GM19328 (cell line): ENCODE results near the gene UCHL1.
A peak's percentile ranks its signal among the peaks of the same experiment; 100 is the strongest.

Source experiments
- ATAC-seq: cut with Tn5 transposase; IDR thresholded peaks from one replicate; pipeline ENCODE4 v1.9.1; 2021; ENCODE audit warnings: mild to moderate bottlenecking, moderate library complexity; ENCODE audit not compliant: unreplicated experiment

UCHL1 gene

DNA sequence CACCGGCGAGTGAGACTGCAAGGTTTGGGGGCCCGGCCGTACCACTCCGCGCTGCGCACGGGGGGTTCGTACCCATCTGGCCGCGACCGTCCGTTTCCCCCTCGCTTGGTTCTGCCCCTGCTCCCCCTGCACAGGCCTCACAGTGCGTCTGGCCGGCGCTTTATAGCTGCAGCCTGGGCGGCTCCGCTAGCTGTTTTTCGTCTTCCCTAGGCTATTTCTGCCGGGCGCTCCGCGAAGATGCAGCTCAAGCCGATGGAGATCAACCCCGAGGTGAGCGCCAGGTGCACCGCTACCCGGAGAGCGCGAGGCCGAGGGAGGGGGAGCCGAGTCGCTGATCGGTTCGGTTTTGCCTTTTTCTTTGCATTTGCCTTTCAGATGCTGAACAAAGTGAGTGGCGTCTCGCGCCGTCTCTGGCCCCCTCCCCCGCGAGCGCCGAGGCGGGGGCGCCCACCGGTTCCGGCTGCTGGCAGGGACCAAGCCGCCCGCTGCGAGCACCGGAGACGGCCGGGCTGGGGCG, at the start of gene UCHL1:
TSS of gene UCHL1 (plus strand) at position 189 of the 517 bp plus-strand sequence. CDS start at position 238, 49 bp downstream.
- ATAC-seq: no peak

DNA sequence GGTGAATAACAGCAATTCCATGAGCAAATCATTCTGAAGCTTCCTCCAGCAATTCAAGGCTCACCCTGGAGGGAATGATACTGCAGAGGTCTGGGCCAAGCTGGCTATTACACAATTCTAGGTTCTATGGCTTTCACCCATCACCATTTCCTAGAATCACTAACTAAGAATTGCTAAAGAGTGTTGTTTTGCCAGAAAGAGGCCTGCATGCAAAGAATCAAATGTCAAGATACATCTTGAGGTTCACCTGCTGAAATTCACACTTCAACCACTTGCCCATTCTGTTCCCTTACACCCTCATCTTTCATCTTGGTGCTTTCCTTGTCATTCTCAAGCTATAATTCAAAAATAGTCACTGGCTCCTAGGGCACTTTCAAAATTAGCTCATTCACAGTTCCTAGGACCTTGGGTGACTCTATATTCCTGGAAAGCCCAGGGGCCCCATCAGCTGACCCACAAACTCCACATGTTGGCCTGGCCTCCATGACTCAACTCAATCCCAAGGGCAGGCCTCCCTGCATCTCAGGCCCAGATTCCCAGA, 49.4 kb upstream of the UCHL1 start:
- no peak for ATAC-seq

DNA sequence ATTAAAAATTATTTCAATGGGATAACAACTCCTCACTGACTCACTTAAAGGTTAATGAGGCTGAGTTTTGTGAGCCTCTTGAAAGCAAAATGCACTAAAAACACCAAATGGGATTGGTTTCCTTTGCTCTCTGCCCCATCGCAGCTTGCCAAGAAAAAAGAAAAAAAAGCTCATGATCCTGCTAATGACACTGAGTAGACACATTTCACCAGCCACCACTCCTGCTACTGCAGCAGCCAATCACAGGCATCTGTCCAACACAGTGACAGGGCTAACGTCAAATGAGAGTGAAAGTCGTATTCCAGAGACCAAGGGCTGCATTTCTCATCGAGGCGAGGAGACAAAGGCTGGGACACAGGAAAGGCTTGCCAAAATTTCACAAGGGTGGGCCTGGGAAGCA, 47.5 kb upstream of the UCHL1 start:
- ATAC-seq: no peak

DNA sequence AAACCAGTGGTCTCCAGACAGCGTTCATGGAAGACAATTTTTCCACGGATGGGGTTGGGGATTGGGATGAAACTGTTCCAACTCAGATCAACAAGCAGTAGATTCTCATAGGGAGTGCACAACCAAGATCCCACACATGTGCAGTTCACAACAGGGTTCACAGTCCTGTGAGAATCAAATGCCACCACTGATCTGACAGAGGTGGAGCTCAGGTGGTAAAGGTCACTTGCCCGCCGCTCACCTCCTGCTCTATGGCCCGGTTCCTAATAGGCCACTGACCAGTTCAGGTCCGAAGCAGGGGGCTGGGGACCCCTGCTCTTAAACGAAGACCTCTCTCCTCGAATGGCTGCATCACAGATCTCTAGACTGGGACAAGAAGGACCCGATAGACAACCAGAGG, 46.8 kb upstream of the UCHL1 start:
- ATAC-seq: no peak

DNA sequence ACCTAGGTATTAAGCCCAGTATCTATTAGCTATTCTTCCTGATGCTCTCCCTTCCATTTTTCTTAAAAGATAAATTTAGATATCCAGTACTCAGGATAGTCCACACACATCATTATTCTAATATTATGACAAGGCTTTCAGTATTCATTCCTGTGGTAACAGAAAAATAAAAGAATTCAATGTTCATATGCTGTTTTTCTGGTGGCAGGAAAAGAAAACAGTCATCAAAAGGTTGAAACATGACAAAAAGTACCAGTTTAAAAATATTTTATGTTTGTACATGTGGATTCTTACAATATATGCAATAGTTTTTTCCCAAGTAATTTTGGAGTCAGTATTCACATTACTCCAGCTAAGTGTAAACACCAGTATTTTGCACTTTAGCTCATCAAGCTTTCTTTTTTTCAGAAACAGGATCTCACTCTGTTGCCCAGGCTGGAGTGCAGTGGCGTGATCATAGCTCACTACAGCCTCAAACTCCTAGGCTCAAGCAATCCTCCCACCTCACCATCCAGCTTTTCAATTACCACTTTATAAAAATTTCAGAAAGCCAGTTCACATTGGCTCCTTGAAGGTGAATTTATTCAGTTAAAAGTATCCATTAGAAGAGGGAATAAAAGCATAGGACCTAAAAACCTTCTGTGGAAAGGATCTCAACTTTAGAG, 44.6 kb upstream of the UCHL1 start:
- no peak for ATAC-seq

DNA sequence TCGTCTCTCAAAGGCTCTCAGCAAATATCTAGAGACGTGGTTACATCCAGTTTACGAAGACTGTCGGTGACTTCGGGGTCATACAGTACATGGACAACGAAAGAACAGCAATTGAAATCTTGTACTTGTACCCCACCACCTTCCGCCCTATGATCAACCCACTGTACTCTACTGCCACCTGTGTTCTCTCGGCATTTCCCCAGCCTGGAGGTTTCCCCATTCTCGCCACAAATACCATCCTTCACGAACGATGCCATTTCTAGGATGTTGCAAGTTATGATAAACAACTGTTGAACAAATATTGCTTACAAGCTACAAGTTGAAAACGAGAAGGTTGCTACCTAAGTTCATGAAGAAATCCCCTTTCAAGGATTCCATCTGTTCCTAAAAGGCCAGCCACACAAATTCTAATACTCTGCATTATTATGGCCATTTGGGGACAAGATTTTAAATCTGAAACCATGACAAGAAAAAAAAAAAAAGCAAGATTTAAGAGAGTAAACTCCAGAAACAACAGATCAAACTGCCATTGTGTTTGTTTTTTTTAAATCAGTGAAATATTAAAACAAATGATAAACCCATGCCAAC, 44.0 kb upstream of the UCHL1 start:
- ATAC-seq: no peak

DNA sequence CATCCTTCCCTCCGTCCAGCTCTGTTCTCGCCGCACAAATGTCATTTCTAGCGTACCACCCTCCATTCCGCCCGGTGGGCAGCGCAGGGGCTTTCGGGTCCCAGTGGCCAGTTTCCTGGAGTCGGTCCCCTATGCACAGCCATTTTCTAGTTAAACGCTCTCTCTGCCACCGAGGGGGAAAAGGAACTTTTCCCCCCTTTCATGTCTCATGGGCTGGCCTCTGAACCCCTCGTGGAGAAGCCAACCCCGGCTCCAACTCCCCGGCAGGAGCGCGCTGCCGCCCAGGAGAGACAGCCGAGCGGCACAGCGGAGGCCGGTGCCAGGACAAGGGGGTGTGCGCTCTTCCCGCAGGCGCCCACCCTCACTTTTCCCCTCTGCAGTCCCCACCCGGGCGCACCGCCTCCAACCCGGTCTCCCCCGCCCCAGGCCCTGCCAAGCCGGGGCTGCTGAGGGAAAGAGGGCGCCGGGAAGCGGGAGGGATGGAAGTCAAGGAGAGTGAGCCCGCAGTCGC, 43.0 kb upstream of the UCHL1 start:
- no peak for ATAC-seq

DNA sequence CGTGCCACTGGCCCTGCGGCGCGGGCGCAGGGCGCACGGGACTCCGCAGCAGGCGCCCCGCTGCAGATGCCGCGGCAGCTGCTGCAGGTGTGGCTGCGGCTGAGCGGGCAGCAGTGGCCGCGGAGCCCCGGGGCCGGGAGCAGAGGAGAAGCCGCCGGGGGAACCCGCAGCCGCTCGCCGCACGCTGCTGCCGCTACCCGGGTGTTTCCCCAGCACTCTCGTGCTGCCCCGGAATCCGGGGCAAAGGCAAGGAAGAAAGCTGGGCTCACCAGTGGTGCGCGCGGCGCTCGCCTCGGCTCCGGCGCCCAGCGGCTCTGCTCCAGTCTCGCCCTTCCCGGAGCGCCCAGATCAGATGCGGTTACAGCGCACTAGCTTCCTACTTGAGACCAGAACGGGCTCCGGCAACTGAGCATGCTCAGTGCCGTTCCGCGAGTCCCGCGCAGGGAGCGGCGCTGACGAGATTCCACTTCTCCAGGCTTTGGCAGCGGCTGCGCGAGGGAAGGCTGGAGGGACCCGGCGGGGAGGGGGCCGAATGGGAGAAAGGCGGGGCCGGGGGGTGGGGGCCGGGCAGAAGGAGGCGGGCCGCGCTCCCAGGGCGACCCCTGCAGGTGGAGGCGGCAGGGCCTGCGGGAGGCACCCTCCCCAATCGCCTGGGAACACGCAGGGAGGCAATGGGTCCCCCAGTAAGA, 42.4 kb upstream of the UCHL1 start, which contains the start of gene APBB2:
TSS of gene APBB2 (minus strand) at position 407 of the 689 bp plus-strand sequence. CDS start 181,288 bp downstream, outside the sequence.
- ATAC-seq: peak; percentile 46

DNA sequence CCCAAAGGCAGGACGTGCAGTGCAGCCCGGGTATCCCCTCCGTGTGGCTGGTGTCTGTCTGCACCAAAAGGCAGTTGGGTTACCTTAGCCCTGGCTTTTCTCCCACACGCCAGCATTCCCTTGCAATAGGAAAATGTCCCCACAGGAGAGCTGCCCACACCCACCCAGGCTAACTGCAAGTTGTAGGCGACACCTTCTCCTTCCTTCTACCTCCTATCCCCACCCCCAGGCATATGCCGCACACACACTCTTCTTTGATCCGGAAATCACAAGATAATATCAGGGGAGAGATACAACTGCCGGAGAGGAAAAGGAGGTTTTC, 41.9 kb upstream of the UCHL1 start:
- no peak for ATAC-seq

DNA sequence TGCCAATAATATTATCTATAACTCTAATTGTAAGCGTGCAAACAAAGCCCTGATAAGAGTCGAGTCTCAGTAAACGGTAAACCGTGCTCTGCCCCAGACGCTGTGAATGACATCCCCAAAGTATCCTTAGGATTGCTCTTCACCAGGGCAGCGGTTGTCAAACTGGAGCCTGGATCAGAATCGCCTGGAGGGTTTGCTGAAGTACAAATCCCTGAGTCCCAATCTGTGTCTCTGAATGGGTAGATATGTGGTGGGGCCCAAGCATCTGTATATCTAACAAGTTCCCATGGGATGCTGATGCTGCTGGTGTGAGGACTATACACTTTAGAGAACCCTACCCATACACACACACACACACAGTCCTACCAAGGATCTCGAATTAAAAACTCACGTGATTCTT, 41.6 kb upstream of the UCHL1 start:
- ATAC-seq: no peak

DNA sequence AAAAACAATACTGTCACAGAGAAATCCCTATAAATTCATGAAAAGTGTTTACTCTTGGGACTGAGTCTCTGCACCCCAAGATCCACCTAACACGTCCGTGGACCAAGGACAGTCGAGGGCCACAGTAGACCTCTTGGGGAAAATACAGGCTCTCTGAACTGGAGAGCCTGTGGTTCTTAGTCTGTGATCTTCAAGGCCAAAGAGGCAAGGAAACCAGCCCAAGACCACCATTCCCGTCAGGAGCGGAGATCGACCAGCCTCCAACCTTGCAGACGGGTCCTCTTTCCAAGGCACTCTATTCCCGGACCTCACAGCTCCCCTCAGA, 40.8 kb upstream of the UCHL1 start:
- ATAC-seq: no peak

DNA sequence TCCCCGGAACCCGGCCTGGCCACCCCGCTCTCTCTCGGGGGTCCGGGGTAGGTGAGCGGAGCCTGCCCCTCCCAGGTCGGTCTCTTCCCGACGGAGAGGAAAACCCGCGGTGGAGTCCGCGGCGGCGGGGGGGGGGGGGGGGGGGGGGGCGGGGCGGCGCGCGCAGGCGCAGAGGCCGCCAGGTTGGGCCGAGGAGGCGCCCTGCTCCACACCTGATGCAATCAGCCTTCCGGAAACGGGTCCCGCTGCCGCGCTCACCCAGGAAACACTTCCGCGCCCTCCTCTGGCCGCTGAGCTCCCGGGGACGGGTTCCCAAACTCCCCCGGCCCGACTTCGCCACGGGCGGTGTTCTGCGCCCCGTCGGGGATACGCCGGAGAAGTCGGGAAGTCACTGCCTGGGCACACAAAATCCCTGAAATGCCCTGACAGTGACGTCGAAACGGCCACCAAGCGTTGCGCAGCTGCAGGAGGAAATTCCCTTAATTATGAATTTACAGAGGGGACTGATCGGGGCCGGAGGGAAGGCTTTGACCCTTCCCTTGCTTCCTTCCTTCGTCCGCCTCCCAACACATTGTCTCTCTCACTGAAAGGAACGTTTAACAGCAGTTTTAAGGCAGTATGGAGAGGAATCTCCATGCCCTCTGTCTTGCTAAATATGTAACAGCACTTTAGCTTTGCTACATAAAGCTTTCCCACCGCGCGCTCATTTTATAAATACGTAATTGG, 40.3 kb upstream of the UCHL1 start:
- peak; percentile 47 for ATAC-seq

DNA sequence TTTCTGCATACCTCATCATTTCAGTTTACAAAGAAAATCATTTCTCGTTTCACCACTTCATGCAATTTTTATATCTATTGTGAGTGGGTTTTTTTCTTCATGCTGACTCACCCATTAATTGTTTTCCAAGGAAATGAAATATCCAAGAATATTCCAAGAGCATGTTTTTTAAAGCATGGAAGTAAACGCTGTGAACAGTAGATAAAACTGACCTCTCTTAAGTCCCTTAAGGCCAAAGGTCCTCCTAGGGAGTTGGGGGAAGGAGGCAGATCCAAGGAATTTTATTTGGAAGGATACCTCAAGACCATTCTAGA, 39.8 kb upstream of the UCHL1 start:
- no peak for ATAC-seq

DNA sequence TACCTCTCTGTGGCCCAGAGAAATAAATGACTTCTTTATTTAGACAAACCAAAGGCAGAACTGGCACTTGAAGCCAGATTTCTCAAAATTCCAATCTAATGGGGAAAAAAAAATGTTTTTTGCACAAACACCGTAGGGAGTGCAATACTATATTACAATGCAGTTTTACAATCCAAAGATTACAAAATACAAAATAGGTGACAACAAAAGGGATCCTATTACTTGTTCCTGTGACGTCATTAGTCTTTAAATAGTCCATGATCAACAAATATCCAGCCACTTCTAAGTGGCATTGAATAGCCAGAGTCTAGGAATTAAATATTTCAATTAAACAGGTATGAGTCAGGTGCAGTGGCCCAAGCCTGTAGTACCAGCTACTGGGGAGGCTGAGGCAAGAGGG, 39.4 kb upstream of the UCHL1 start:
- ATAC-seq: no peak

DNA sequence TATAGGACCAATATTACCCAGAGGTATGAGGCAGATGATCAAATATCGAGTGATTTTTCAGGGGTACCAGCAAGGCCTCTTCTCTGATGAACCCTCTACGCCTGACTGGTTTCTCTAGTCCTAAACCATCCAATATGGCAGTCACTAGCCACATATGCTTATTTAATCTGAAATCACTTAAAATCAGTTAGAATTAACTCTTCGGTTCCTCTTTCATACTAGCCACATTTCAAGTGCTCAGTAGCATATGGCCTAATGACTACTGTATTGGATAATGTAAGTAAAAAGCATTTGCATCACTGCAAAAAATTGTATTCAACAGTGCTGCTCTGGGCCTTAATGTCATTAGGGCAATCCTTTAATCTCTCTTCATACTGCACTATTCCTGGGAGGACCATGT, 38.0 kb upstream of the UCHL1 start:
- ATAC-seq: no peak

DNA sequence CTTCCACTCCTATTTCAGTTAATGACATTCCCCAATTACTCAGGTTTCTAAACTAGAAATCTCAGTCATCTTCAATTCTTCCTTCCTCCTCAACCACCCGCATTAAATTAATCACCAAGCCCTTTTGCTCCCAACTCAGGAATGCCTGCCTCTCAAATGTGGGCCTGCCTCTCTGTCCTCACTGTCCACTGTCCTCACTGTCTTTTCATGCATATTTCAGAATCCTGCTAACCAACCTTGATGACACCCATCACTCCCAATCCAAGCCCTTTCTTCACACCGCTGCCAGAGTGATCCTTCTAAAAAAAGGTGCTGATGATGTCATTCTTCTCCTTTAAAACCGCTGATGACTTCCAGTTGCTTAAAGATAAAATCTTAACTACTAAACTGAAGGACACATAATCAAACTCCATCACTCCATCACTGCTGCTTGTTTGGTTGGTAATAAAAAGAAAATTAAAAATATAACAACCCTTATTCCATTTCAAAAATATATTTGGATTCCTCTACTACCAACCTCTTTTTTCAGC, 37.2 kb upstream of the UCHL1 start:
- ATAC-seq: no peak

DNA sequence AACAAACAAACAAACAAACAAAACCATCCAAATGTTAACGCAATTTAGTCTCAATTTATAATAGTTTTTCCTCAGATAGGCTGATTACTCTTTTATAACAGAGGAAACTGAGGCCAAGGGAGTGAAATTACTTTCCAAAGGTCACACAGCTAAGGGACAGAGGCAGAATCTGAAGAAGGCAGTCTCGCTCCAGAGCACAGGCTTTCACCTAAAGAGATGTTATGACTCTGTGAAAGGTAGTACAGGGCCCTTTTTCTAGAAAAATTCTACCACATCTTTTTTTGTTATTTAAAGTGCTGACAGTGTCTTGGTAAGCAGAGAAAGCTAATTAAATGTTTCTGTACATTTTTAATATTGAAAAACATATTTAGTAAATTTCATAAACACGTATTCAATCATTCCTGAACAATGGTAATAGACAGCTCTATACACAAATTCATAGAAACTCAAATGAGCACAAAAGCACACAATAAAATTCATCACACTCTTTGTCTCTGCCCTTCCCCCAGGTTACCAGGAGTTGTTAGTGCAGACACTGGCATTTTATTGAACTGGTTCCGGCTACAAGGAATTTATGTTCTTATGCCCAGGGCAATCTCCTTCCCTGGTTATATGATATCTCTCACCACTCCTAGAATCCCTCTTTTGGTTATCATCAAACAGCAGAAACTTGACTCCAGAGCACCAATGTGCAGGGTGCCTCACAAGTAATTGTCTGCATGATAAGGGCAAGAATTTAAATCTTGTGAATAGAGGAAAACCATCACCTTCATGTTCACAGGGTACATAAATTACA, 34.7 kb upstream of the UCHL1 start:
- ATAC-seq: no peak

DNA sequence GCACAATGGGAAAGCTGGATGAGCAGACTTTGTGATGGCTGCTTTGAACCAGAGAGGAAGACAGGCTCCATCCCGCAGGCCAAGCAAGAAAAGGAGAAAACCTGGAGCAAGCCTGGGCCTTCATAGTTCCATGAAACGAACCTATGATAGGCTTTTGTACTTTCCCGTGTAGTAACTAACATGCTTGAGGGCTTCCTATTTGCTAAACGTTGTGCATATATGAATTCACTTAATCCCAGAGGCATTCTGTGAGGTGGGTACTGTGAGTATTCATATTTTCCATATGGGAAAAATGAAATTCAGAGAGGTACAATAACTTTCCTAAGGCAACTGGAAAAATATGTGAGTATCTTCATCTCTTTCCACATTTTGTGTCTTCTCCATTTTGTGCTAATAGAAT, 28.8 kb upstream of the UCHL1 start:
- ATAC-seq: no peak

DNA sequence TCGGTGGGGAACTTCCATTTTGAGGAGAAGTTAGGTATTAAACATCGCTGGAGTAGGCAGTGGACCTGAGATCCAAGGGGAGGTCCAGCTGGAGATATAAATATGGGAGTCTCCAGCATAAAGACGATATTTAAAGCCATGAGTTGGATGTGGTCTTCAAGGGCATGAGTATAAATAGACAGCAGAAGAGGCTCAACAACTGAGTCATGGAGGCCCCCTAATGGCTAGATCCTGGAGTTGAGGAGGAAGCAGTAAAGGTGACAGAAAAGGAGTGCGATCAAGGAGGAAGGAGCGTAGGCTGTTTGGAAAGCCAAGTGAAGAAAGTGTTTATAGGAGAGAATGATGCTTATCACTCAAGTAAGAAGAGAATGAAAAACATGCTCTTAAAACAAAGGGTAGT, 24.3 kb upstream of the UCHL1 start:
- no peak for ATAC-seq

DNA sequence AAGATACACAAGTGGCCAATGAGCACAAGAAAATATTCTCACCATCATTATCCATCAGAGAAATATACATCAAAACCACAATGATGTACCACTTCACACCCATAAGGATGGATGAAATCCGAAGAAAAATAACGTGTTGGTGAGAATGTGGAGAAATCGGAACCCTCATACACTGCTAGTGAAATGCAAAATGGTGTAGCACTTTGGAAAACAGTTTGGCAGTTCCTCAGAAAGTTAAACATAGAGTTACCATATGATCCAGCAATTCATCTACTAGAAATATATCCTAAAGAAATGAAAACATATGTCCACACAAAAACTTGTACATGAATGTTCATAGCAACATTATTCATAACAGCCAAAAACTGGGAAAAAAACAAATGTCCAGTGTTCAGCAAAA, 23.9 kb upstream of the UCHL1 start:
- ATAC-seq: no peak
